ENCODE data around the gene LYRM4. TPM values are rescaled to one million over a fixed set of nuclear protein-coding genes. Genes with fewer than 3 reads are reported as not detected.

LYRM4 gene
- total and polyA plus RNA-seq, 2 experiments from 2014 or later = 51.0 to 62.0 TPM

DNA sequence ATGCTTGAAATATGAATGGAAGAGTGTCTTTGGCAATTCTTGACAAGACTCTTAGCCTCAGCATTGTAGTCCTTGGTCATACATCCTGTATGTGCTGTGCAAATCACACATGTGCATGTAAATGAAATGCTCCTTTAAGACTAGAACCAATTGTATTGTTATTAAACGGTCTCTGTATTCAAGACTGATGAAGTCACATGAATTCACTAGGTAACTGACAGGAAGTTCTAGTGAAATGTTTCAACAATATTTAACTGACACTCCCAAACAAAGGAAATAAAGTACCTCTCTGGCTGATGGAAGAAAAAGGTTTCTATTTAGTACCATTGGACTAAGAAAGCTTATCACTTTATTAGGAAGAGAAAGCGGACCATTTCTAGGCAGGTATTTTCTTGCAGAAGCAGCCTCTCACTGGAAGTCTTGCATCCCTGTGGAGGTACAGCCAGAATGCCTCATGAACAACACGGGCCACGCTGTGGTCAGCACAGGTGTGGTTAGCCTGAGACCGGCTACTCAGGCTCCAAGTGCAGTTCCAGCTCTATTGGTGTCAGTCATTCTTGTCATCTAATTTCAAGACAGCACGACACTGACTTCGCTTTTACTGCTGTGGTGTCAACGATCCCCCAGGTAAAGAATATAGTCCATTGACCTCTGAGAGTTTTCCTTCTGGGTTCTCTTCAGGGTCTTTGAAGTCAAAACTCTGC lies 158.3 kb downstream of the LYRM4 start:
- Histone ChIP-seq H3K4me3 (no peak overlapping the region), H4K20me1 (replicated peaks; ENCODE audit: insufficient read depth) (no peaks in the 10 kb centered on the region), H2AFZ (no peak overlapping the region), H3K27ac (ENCODE audit: low read depth) (no peak overlapping the region), H3K4me2 (no peak overlapping the region), H3K36me3 (ENCODE audit: insufficient read depth) (no peaks in the 10 kb centered on the region), H3K27me3 (ENCODE audit: insufficient read depth) (no peaks in the 10 kb centered on the region), H3K9me2 (ENCODE audit: insufficient read depth) (no peaks in the 10 kb centered on the region), H3K79me2 (replicated peaks; ENCODE audit: insufficient read depth) (no peaks in the 10 kb centered on the region), H3K4me1 (ENCODE audit: insufficient read depth) (peaks cover 6% of the 10 kb centered on the region; the same call in 1 of the 2 replicates), H3F3A (replicated peaks; ENCODE audit: low read depth) (no peaks in the 10 kb centered on the region)
- Mint-ChIP-seq H3K4me3 (no peak overlapping the region), H3K27me3 (ENCODE audit: insufficient read depth, low read depth, poor library complexity) (peaks cover 9% of the 10 kb centered on the region), H3K36me3 (ENCODE audit: low read depth) (peaks cover 6% of the 10 kb centered on the region; the same call in 2 of the 3 replicates), H3K4me1 (peaks cover 16% of the 10 kb centered on the region), H3K9me3 (peaks cover 7% of the 10 kb centered on the region), H3K27ac (no peak overlapping the region)
- DNase-seq (ENCODE audit: low spot score) (no peak), ATAC-seq (no peak)
- TF ChIP-seq JUNB (IDR thresholded peaks at IDR 0.05; ENCODE audit: unreplicated experiment) (no peak), CREB1 (CRISPR knock-in tag; IDR thresholded peaks at IDR 0.05; ENCODE audit: low read depth) (no peak)

DNA sequence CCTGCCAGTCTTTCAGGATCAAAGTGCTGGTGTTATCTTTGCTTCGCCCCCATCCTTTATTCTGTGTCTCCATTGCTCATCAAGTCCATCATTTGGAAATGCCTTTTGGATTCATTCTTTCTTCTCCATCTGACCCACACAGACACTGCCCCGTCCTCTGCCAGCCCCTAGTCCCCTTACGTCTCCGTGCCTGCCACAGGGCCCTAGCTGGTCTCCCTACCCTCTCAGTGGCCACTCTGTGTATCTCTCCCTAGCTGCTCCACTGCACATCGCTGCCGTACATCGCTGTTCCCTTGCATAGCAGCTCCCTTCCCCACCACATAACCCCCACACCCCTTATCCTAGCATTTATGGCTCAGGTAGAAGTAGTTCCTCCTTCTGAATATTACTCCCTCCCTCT lies 159.9 kb downstream of the LYRM4 start:
- H3K27ac Mint-ChIP-seq = no peak overlapping the region
- H3K9me3 Mint-ChIP-seq = peaks cover 7% of the 10 kb centered on the region

More for the DNA sequence above, 159.9 kb downstream of the LYRM4 start:
- TF ChIP-seq EZH2 (IDR thresholded peaks at IDR 0.05; ENCODE audit: low read depth, unreplicated experiment) = no peak
- TF ChIP-seq STAT1 (IDR thresholded peaks at IDR 0.05; ENCODE audit: unreplicated experiment) = no peak
- no peak for TF ChIP-seq EZH2phosphoT487 (IDR thresholded peaks at IDR 0.05; ENCODE audit: unreplicated experiment)
- TF ChIP-seq, protein P1, sequence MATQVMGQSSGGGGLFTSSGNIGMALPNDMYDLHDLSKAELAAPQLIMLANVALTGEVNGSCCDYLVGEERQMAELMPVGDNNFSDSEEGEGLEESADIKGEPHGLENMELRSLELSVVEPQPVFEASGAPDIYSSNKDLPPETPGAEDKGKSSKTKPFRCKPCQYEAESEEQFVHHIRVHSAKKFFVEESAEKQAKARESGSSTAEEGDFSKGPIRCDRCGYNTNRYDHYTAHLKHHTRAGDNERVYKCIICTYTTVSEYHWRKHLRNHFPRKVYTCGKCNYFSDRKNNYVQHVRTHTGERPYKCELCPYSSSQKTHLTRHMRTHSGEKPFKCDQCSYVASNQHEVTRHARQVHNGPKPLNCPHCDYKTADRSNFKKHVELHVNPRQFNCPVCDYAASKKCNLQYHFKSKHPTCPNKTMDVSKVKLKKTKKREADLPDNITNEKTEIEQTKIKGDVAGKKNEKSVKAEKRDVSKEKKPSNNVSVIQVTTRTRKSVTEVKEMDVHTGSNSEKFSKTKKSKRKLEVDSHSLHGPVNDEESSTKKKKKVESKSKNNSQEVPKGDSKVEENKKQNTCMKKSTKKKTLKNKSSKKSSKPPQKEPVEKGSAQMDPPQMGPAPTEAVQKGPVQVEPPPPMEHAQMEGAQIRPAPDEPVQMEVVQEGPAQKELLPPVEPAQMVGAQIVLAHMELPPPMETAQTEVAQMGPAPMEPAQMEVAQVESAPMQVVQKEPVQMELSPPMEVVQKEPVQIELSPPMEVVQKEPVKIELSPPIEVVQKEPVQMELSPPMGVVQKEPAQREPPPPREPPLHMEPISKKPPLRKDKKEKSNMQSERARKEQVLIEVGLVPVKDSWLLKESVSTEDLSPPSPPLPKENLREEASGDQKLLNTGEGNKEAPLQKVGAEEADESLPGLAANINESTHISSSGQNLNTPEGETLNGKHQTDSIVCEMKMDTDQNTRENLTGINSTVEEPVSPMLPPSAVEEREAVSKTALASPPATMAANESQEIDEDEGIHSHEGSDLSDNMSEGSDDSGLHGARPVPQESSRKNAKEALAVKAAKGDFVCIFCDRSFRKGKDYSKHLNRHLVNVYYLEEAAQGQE (IDR thresholded peaks at IDR 0.05; ENCODE audit: unreplicated experiment) = no peak
- TF ChIP-seq, protein P2, sequence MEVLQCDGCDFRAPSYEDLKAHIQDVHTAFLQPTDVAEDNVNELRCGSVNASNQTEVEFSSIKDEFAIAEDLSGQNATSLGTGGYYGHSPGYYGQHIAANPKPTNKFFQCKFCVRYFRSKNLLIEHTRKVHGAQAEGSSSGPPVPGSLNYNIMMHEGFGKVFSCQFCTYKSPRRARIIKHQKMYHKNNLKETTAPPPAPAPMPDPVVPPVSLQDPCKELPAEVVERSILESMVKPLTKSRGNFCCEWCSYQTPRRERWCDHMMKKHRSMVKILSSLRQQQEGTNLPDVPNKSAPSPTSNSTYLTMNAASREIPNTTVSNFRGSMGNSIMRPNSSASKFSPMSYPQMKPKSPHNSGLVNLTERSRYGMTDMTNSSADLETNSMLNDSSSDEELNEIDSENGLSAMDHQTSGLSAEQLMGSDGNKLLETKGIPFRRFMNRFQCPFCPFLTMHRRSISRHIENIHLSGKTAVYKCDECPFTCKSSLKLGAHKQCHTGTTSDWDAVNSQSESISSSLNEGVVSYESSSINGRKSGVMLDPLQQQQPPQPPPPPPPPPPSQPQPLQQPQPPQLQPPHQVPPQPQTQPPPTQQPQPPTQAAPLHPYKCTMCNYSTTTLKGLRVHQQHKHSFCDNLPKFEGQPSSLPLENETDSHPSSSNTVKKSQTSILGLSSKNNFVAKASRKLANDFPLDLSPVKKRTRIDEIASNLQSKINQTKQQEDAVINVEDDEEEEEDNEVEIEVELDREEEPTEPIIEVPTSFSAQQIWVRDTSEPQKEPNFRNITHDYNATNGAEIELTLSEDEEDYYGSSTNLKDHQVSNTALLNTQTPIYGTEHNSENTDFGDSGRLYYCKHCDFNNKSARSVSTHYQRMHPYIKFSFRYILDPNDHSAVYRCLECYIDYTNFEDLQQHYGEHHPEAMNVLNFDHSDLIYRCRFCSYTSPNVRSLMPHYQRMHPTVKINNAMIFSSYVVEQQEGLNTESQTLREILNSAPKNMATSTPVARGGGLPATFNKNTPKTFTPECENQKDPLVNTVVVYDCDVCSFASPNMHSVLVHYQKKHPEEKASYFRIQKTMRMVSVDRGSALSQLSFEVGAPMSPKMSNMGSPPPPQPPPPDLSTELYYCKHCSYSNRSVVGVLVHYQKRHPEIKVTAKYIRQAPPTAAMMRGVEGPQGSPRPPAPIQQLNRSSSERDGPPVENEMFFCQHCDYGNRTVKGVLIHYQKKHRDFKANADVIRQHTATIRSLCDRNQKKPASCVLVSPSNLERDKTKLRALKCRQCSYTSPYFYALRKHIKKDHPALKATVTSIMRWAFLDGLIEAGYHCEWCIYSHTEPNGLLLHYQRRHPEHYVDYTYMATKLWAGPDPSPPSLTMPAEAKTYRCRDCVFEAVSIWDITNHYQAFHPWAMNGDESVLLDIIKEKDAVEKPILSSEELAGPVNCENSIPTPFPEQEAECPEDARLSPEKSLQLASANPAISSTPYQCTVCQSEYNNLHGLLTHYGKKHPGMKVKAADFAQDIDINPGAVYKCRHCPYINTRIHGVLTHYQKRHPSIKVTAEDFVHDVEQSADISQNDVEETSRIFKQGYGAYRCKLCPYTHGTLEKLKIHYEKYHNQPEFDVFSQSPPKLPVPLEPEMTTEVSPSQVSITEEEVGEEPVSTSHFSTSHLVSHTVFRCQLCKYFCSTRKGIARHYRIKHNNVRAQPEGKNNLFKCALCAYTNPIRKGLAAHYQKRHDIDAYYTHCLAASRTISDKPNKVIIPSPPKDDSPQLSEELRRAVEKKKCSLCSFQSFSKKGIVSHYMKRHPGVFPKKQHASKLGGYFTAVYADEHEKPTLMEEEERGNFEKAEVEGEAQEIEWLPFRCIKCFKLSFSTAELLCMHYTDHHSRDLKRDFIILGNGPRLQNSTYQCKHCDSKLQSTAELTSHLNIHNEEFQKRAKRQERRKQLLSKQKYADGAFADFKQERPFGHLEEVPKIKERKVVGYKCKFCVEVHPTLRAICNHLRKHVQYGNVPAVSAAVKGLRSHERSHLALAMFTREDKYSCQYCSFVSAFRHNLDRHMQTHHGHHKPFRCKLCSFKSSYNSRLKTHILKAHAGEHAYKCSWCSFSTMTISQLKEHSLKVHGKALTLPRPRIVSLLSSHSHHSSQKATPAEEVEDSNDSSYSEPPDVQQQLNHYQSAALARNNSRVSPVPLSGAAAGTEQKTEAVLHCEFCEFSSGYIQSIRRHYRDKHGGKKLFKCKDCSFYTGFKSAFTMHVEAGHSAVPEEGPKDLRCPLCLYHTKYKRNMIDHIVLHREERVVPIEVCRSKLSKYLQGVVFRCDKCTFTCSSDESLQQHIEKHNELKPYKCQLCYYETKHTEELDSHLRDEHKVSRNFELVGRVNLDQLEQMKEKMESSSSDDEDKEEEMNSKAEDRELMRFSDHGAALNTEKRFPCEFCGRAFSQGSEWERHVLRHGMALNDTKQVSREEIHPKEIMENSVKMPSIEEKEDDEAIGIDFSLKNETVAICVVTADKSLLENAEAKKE (CRISPR knock-in tag; IDR thresholded peaks at IDR 0.05) = no peak
- no peak for TF ChIP-seq JUNB (IDR thresholded peaks at IDR 0.05; ENCODE audit: unreplicated experiment)
- TF ChIP-seq, protein P3, sequence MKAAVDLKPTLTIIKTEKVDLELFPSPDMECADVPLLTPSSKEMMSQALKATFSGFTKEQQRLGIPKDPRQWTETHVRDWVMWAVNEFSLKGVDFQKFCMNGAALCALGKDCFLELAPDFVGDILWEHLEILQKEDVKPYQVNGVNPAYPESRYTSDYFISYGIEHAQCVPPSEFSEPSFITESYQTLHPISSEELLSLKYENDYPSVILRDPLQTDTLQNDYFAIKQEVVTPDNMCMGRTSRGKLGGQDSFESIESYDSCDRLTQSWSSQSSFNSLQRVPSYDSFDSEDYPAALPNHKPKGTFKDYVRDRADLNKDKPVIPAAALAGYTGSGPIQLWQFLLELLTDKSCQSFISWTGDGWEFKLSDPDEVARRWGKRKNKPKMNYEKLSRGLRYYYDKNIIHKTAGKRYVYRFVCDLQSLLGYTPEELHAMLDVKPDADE (IDR thresholded peaks at IDR 0.05) = no peak
- no peak for TF ChIP-seq POLR2AphosphoS5 (IDR thresholded peaks at IDR 0.05; ENCODE audit: low read depth)
- TF ChIP-seq NANOG (IDR thresholded peaks at IDR 0.05; ENCODE audit: borderline replicate concordance) = no peak
- H3K4me3 ChIP-seq = no peak overlapping the region
- no peaks in the 10 kb centered on the region for H3K79me2 ChIP-seq (replicated peaks; ENCODE audit: insufficient read depth)
- no peaks in the 10 kb centered on the region for H3K27me3 ChIP-seq (ENCODE audit: insufficient read depth)
- DNase-seq (ENCODE audit: low spot score) (no peak), ATAC-seq (no peak)
- H3F3A ChIP-seq (replicated peaks; ENCODE audit: low read depth) = no peaks in the 10 kb centered on the region
- Mint-ChIP-seq H3K36me3 (ENCODE audit: low read depth) (peaks cover 6% of the 10 kb centered on the region; the same call in 2 of the 3 replicates), H3K4me3 (no peak overlapping the region), H3K27me3 (ENCODE audit: insufficient read depth, low read depth, poor library complexity) (peaks cover 8% of the 10 kb centered on the region), H3K4me1 (peaks cover 1% of the 10 kb centered on the region)
- H3K4me2 ChIP-seq = no peak overlapping the region
- H3K36me3 ChIP-seq (ENCODE audit: insufficient read depth) = no peaks in the 10 kb centered on the region
- no peaks in the 10 kb centered on the region for H3K9me2 ChIP-seq (ENCODE audit: insufficient read depth)
- 0 out of 2 replicates have a peak, but pooled peaks cover 3% of the 10 kb centered on the region for H4K20me1 ChIP-seq (replicated peaks; ENCODE audit: insufficient read depth)
- no peak overlapping the region for H2AFZ ChIP-seq
- peaks cover under 1% of the 10 kb centered on the region; the same call in 1 of the 2 replicates for H3K4me1 ChIP-seq (ENCODE audit: insufficient read depth)
- H3K27ac ChIP-seq (ENCODE audit: low read depth) = no peak overlapping the region
